ENCODE data around the gene ILDR1. TPM values are rescaled to one million over a fixed set of nuclear protein-coding genes. Genes with fewer than 3 reads are reported as not detected.
"Not testable (repeated sequence)": the region's sequence is repeated elsewhere in the genome, so short reads cannot be mapped to it uniquely, and the experiment has no call there.

ILDR1 gene
- total RNA-seq, 2 experiments from 2014 or later: 3.8 to 4.5 TPM

DNA sequence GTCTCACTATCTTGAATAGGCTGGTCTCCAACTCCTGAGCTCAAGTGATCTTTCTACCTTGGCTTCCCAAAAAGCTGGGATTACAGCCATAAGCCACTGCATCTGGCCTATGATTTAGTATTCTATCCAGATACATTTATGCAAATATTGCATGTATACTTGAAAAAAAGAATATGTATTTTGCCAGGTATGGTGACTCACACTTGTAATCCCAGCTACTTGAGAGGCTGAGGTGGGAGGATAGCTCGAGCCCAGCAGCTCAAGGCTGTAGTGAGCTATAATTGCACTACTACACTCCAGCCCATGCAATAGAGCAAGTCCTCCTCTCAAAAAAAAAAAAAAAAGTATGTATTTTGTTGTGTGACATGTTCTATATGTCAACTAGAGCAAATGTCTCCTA is 73.4 kb downstream of the ILDR1 start:
- no peak overlapping the region for H3K27ac Mint-ChIP-seq
- CTCF ChIA-PET: interaction anchor here (1.3 kb wide), 1 partner anchor 9 kb away, joined by 3 read pairs; no protein-coding TSS in a partner anchor
- ATAC-seq: no peak
- H3K36me3 Mint-ChIP-seq: peaks cover 22% of the 10 kb centered on the region
- DNase-seq: no peak
- no peaks in the 10 kb centered on the region for H3K27me3 Mint-ChIP-seq
- H3K9me3 Mint-ChIP-seq (ENCODE audit: low read depth): peaks cover 8% of the 10 kb centered on the region
- H3K4me3 Mint-ChIP-seq: no peak overlapping the region
- no peaks in the 10 kb centered on the region for H3K4me1 Mint-ChIP-seq

- CTCF ChIA-PET: no interaction called here
- DNase-seq (no peak), ATAC-seq (no peak)
- no peak overlapping the region for H3K27ac Mint-ChIP-seq
- peaks cover 16% of the 10 kb centered on the region for H3K36me3 Mint-ChIP-seq
- H3K4me1 Mint-ChIP-seq: no peaks in the 10 kb centered on the region
- no peak overlapping the region for H3K4me3 Mint-ChIP-seq
- H3K27me3 Mint-ChIP-seq: no peaks in the 10 kb centered on the region
- H3K9me3 Mint-ChIP-seq (ENCODE audit: low read depth): no peaks in the 10 kb centered on the region
Measured at GRCh38 chr3:121943431-121943830, 78.6 kb downstream of the ILDR1 start.

DNA sequence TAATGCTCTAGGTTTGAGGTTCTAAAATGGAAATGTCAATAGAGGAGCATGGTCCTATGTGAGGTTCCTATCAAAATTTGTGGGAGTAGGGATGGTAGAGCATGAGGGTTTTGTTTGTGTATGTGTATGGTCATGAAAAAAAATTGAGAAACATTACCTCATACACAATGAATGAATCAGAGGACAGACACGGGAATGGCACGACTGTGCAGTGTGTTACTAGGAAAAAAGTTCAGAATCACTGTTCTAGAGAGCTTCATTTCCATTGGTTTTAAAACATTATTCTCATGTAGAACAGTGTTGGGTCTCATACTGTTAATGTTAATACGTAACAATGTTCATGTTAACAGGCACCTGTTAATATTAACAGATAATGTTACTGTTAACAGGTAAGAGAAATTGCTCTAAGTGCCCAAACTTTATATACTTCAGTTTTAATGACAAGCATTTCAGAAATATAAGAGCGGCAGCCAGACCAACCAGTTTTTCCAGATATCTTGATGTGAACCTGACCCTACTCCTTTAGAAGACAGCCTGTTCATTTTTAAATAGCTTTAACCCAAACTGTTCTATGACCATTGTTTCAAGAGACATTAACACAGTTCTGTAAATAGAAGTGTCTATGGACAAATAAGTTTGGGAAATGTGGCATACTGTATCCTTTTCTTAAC is 79.8 kb downstream of the ILDR1 start:
- no peaks in the 10 kb centered on the region for H3K9me3 Mint-ChIP-seq (ENCODE audit: low read depth)
- CTCF ChIA-PET: no interaction called here
- no peaks in the 10 kb centered on the region for H3K4me1 Mint-ChIP-seq
- DNase-seq (no peak), ATAC-seq (no peak)
- no peak overlapping the region for H3K4me3 Mint-ChIP-seq
- no peaks in the 10 kb centered on the region for H3K27me3 Mint-ChIP-seq
- no peak overlapping the region for H3K27ac Mint-ChIP-seq
- H3K36me3 Mint-ChIP-seq: peaks cover 18% of the 10 kb centered on the region

GRCh38 chr3:121941592-121941991 is 80.5 kb downstream of the ILDR1 start:
- Mint-ChIP-seq H3K4me3 (no peak overlapping the region), H3K9me3 (ENCODE audit: low read depth) (no peaks in the 10 kb centered on the region), H3K36me3 (peaks cover 18% of the 10 kb centered on the region), H3K27me3 (no peaks in the 10 kb centered on the region), H3K27ac (no peak overlapping the region), H3K4me1 (no peaks in the 10 kb centered on the region)
- no peak for ATAC-seq
- DNase-seq: no peak
- CTCF ChIA-PET: no interaction called here

- H3K4me1 Mint-ChIP-seq; CTCF ChIA-PET; ATAC-seq; H3K27me3 Mint-ChIP-seq; H3K27ac Mint-ChIP-seq; H3K9me3 Mint-ChIP-seq (ENCODE audit: low read depth); DNase-seq; H3K4me3 Mint-ChIP-seq: not testable (repeated sequence)
- H3K36me3 Mint-ChIP-seq: peaks cover 22% of the 10 kb centered on the region
Measured at GRCh38 chr3:121938141-121938855, 83.7 kb downstream of the ILDR1 start.

Other genes starting within 250 kb of the ILDR1 start
- 10 to 100 TPM; 30.2 to 34.7 TPM for gene IQCB1, start 187.2 kb downstream of the ILDR1 start, total RNA-seq
- 10 to 100 TPM; 19.9 to 22.0 TPM for gene EAF2, start 187.0 kb downstream of the ILDR1 start, total RNA-seq
- gene SLC15A2, start 127.8 kb downstream of the ILDR1 start, total RNA-seq: 1 to 10 TPM; 2.4 to 4.8 TPM
- gene CD86, start 33.1 kb upstream of the ILDR1 start, total RNA-seq: 10 to 100 TPM; 23.4 to 25.3 TPM
- not detected for gene CASR, start 161.4 kb upstream of the ILDR1 start, total RNA-seq